Testis (tissue), 3 donors: ENCODE data around the gene RIPPLY3. TPM values are rescaled to one million over a fixed set of nuclear protein-coding genes. Genes with fewer than 3 reads are reported as not detected.

Experiments used
- DNase-seq: peaks from one replicate; pipeline ENCODE4 v3.0.0-alpha.2; 2019
- H3K27ac ChIP-seq, 2 donors: fragments of 200-600 bp; sonication (generic); one replicate each; pipeline ENCODE4 v1.5.1; 2019
- H3K27me3 ChIP-seq: fragments of 200-600 bp; sonication (generic); one replicate; pipeline ENCODE4 v1.5.1; 2019
- H3K36me3 ChIP-seq: fragments of 200-600 bp; sonication (generic); one replicate; pipeline ENCODE4 v1.5.1; 2017; ENCODE audit warnings: low read depth; ENCODE audit errors: missing control alignments
- H3K4me1 ChIP-seq: fragments of 200-600 bp; sonication (generic); one replicate; pipeline ENCODE4 v1.5.1; 2019
- H3K4me3 ChIP-seq, 2 donors: fragments of 200-600 bp; sonication (generic); one replicate each; pipeline ENCODE4 v1.5.1; 2017 to 2019
- H3K9me3 ChIP-seq: fragments of 200-600 bp; sonication (generic); one replicate; pipeline ENCODE4 v1.5.1; 2017
- CTCF ChIP-seq, 3 experiments: fragments of 450-650 bp in 2 of 3; fragments of 200-600 bp in 1 of 3; sonication (generic) in 1 of 3; IDR thresholded peaks; one replicate each; pipeline ENCODE4 v1.5.1; 2016 to 2019; ENCODE audit warnings: antibody characterized with exemption in 3 of 3, mild to moderate bottlenecking in 2 of 3, moderate library complexity in 1 of 3
- POLR2A ChIP-seq: fragments of 450-650 bp; IDR thresholded peaks from one replicate; pipeline ENCODE4 v1.6.1; 2017; ENCODE audit warnings: antibody characterized with exemption, mild to moderate bottlenecking, moderate library complexity
- WGBS, 2 donors: methylation state at CpG; one replicate each; pipeline ENCODE4 v1.1.5; 2018; 5-methylcytosine and 5-hydroxymethylcytosine counted together
- intact Hi-C: fragments of 100-400 bp; cut with DNase I; formaldehyde crosslinking; loops from one replicate; pipeline ENCODE4 v1.15.1; 2023; ENCODE audit warnings: low total_unique reads
- polyA plus RNA-seq: library from polyadenylated mRNA; stranded (reverse); fragments of 350-450 nt; fragmentation: Illumina TruSeq; extraction: RNeasy Lipid Tissue Mini Kit (QIAGEN cat#74804); gene quantifications from one replicate; pipeline ENCODE4 v1.2.3, GENCODE V29; 2014; ENCODE audit warnings: low read depth, low replicate concordance; ENCODE audit not compliant: insufficient read depth
- total RNA-seq, 2 donors: library from RNA; depleted of rRNA; stranded (reverse); fragments of >200 nt; gene quantifications; one replicate each; pipeline ENCODE4 v1.2.3, GENCODE V29; 2016

The RIPPLY3 gene
- total and polyA plus RNA-seq, 3 donors from 2014 or later, result 0.25 to 0.47 (median 0.31) TPM

DNA sequence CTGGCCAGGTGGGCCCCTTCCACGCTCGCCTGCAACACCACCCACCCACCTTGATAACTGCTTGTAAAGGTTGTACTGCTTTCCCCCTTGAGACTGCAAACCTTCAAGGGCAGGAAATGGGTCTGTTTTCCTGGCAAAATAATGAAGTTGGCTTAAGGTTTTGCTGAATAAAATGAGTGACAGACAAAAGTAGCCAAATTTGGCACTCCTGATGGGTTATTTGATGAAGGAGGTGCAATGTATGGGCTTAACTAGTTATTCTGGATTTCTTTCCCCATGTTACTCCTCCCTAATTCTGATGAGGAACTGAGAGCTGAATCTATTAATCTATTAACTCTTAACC lies 25.5 kb upstream of the RIPPLY3 start:
- no peak for DNase-seq
- TF ChIP-seq CTCF (IDR thresholded peaks at IDR 0.05), result no peak
- no peak for TF ChIP-seq POLR2A
- intact Hi-C loops, result no loop called here
- WGBS, 2 donors, result 11 to 21% methylated on average over 2 of the region's 2 CpGs
- Histone ChIP-seq H3K4me3 (peak overlapping the region in 1 of 2 donors; percentile 65), H3K27me3 (no peaks in the 10 kb centered on the region), H3K36me3 (no peaks in the 10 kb centered on the region), H3K9me3 (no peaks in the 10 kb centered on the region), H3K4me1 (peaks cover 6% of the 10 kb centered on the region), H3K27ac (peak overlapping the region in 1 of 2 donors; percentile 15)

GRCh38 chr21:36981977-36982700 lies 24.4 kb upstream of the RIPPLY3 start:
- Histone ChIP-seq H3K27ac (no peak overlapping the region), H3K4me1 (peaks cover 6% of the 10 kb centered on the region), H3K9me3 (no peaks in the 10 kb centered on the region), H3K27me3 (no peaks in the 10 kb centered on the region), H3K4me3 (no peak overlapping the region), H3K36me3 (no peaks in the 10 kb centered on the region)
- intact Hi-C loops, result no loop called here
- WGBS, 2 donors, result 64 to 72% methylated on average over 6 of the region's 6 CpGs
- DNase-seq, result no peak
- TF ChIP-seq CTCF (IDR thresholded peaks at IDR 0.05) (no peak), POLR2A (no peak)

- Histone ChIP-seq H3K27me3 (no peaks in the 10 kb centered on the region), H3K4me1 (no peaks in the 10 kb centered on the region), H3K27ac (no peak overlapping the region), H3K9me3 (no peaks in the 10 kb centered on the region), H3K36me3 (no peaks in the 10 kb centered on the region), H3K4me3 (no peak overlapping the region)
- TF ChIP-seq POLR2A (no peak), CTCF (IDR thresholded peaks at IDR 0.05) (no peak)
- WGBS, 2 donors, result 83 to 87% methylated on average over 9 of the region's 9 CpGs
- DNase-seq, result no peak
- intact Hi-C loops, result no loop called here
Measured at GRCh38 chr21:36985751-36986594, 20.5 kb upstream of the RIPPLY3 start.

GRCh38 chr21:36987845-36988244 lies 18.7 kb upstream of the RIPPLY3 start:
- Histone ChIP-seq H3K4me3 (no peak overlapping the region), H3K27me3 (no peaks in the 10 kb centered on the region), H3K36me3 (no peaks in the 10 kb centered on the region), H3K4me1 (no peaks in the 10 kb centered on the region), H3K27ac (no peak overlapping the region), H3K9me3 (no peaks in the 10 kb centered on the region)
- no peak for DNase-seq
- intact Hi-C loops, result no loop called here
- TF ChIP-seq CTCF (IDR thresholded peaks at IDR 0.05) (no peak), POLR2A (no peak)
